GM12864 (cell line): ENCODE data around the gene KLHL21.

Experiments used
- DNase-seq: peaks from one replicate; pipeline ENCODE4 v3.0.0-alpha.2; 2011; ENCODE audit warnings: low read depth
- H3K4me3 ChIP-seq: 2 replicates; pipeline ENCODE4 v1.5.1; 2011; ENCODE audit warnings: mild to moderate bottlenecking, low read depth, low read length, control low read depth
- TF ChIP-seq, protein P1 (sequence below): IDR thresholded peaks from 2 replicates; pipeline ENCODE4 v1.5.1; 2011; ENCODE audit warnings: low read depth, mild to moderate bottlenecking, moderate library complexity, low read length, control low read depth, inconsistent platforms; ENCODE audit errors: missing control alignments

KLHL21 gene

DNA sequence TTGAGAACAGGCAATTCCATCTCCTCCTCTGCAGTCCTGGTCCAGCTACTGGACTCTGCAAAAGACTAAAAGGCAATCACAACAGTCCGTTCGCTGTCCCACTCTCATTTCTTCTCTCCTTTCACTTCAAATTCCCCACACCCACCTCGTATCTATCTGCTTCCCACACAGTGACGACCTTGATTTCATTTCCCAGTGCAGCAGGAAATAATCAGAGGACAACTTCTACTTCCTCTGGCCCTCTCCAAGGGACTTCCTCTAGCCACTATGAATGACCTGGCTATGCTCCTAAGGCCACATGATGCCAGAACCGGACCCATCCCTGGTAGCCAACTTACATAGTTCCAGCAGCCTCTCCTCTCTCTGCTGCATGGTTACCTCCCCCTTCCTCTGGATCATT is 56.3 kb downstream of the KLHL21 start:
- no peak overlapping the region for H3K4me3 ChIP-seq
- TF ChIP-seq, protein P1, sequence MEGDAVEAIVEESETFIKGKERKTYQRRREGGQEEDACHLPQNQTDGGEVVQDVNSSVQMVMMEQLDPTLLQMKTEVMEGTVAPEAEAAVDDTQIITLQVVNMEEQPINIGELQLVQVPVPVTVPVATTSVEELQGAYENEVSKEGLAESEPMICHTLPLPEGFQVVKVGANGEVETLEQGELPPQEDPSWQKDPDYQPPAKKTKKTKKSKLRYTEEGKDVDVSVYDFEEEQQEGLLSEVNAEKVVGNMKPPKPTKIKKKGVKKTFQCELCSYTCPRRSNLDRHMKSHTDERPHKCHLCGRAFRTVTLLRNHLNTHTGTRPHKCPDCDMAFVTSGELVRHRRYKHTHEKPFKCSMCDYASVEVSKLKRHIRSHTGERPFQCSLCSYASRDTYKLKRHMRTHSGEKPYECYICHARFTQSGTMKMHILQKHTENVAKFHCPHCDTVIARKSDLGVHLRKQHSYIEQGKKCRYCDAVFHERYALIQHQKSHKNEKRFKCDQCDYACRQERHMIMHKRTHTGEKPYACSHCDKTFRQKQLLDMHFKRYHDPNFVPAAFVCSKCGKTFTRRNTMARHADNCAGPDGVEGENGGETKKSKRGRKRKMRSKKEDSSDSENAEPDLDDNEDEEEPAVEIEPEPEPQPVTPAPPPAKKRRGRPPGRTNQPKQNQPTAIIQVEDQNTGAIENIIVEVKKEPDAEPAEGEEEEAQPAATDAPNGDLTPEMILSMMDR, result no peak
- DNase-seq, result no peak

DNA sequence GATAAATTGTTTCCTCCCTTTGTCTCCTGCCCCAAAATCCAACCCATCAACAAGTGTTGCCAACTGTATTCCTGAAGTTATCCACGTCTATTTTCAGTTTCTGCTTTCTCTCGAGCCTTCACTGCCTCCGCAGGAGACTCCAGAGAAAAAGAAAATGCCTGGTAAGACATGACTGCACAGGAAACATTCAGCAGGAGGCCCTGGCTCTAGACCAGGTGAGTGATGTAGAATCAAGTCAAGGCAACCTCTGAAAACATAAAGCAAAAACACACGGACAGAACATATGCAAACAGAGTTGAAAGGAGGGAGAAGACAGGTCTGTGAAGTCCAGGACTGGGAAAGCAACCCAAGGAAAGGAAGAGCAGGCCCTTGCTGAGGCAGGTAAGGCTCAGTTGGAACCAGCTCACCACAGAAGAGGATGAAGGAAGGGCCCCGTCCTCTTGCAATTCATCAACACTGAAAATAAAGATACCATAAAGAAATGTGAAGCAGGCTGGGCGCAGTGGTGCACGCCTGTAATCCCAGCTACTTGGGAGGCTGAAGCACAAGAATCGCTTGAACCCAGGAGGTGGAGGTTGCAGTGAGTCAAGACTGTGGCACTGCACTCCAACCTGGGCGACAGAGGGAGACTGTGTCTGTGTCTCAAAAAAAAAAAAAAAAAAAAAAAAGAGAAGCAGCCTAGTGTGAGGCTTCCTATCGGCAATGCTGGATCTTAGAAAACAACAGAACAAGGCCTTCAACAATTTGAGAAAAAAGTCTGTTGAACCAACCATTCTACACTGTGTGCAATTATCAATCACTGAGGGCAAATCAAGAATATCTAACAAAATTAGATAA is 57.2 kb downstream of the KLHL21 start:
- DNase-seq, result no peak
- TF ChIP-seq, protein P1, result no peak

DNA sequence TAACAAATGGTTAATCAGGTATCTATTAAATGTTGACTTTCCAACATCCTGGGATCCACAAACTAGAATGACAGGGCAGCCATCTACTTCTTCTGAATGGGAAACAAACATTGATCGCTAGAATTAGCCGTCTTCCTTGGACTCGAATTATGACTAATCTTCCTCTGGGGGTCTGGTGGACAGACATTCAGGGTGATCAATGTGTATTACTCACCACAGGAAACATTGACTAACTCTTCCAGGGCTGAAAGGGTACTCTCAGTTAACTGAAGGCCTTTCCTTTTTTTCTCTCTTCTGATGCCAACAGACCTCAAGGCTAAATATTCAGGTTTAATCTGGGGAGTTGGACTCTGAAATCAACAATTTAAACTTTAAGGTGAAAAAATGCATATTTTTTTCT is 57.8 kb downstream of the KLHL21 start:
- H3K4me3 ChIP-seq, result no peak overlapping the region
- no peak for DNase-seq
- TF ChIP-seq, protein P1, result no peak

More for the DNA sequence above, 57.2 kb downstream of the KLHL21 start:
- no peak overlapping the region for H3K4me3 ChIP-seq
